ENCODE results near the gene CPSF3.

- TF ChIP-seq GATA2 (IDR thresholded peaks at IDR 0.05; ENCODE audit: low read depth, low read length) (no peak), GATA3 (IDR thresholded peaks at IDR 0.05; ENCODE audit: low read depth, low read length) (no peak)
Measured at GRCh38 chr2:9422321-9423099, 944 bp upstream of the CPSF3 start.

Data from SH-SY5Y (cell line).